Neural cell (in vitro differentiated cells): Measurements from ENCODE around the gene PPP4R3A. TPM values are rescaled to one million over a fixed set of nuclear protein-coding genes. Genes with fewer than 3 reads are reported as not detected.
A peak's percentile ranks its signal among the peaks of the same experiment; 100 is the strongest.
"Not testable (repeated sequence)": the region's sequence is repeated elsewhere in the genome, so short reads cannot be mapped to it uniquely, and the experiment has no call there.

ENCODE experiments used
- H2AFZ ChIP-seq: fragments of 200-600, 300-800 bp; sonication (generic), shearing (Covaris generic); 2 replicates; pipeline ENCODE4 v1.6.0; 2014; ENCODE audit warnings: low read depth, mild to moderate bottlenecking, antibody characterized with exemption, low read length, moderate library complexity
- H3F3A ChIP-seq: fragments of 200-600 bp; shearing (Covaris generic); 2 replicates; pipeline ENCODE4 v1.6.1; 2016; ENCODE audit warnings: mild to moderate bottlenecking, moderate library complexity, mixed read lengths, antibody characterized with exemption, low read length; ENCODE audit not compliant: insufficient read depth, poor library complexity, severe bottlenecking
- H3K27ac ChIP-seq: fragments of 200-600, 300-800 bp; sonication (generic), shearing (Covaris generic); 2 replicates; pipeline ENCODE4 v1.5.1; 2014; ENCODE audit warnings: mild to moderate bottlenecking, low read length, moderate library complexity
- H3K27me3 ChIP-seq: fragments of 300-800, 200-600 bp; sonication (generic), shearing (Covaris generic); 2 replicates; pipeline ENCODE4 v1.6.0; 2014; ENCODE audit warnings: mild to moderate bottlenecking, low read depth, low read length, moderate library complexity; ENCODE audit not compliant: insufficient read depth
- H3K36me3 ChIP-seq: fragments of 300-800, 200-600 bp; sonication (generic), shearing (Covaris generic); 2 replicates; pipeline ENCODE4 v1.5.1; 2014; ENCODE audit warnings: mild to moderate bottlenecking, antibody characterized with exemption, low read length, moderate library complexity; ENCODE audit not compliant: insufficient read depth
- H3K4me2 ChIP-seq: fragments of 300-800, 200-600 bp; sonication (generic), shearing (Covaris generic); 2 replicates; pipeline ENCODE4 v1.6.0; 2014; ENCODE audit warnings: mild to moderate bottlenecking, low read length
- H3K4me3 ChIP-seq: fragments of 300-800, 200-600 bp; sonication (generic), shearing (Covaris generic); 2 replicates; pipeline ENCODE4 v1.5.1; 2014; ENCODE audit warnings: mild to moderate bottlenecking, low read length, moderate library complexity
- H3K79me2 ChIP-seq: fragments of 200-600 bp; shearing (Covaris generic); replicated peaks from 2 replicates; pipeline ENCODE4 v1.6.0; 2014; ENCODE audit warnings: mild to moderate bottlenecking, low read length, moderate library complexity; ENCODE audit not compliant: insufficient read depth
- H3K9ac ChIP-seq: fragments of 300-800, 200-600 bp; sonication (generic), shearing (Covaris generic); 2 replicates; pipeline ENCODE4 v1.6.1; 2016; ENCODE audit warnings: mild to moderate bottlenecking, low read length, mixed read lengths
- H3K9me2 ChIP-seq: fragments of 200-600 bp; shearing (Covaris generic); 2 replicates; pipeline ENCODE4 v1.6.1; 2016; ENCODE audit warnings: mild to moderate bottlenecking, low read length, mixed read lengths; ENCODE audit not compliant: insufficient read depth
- H3K9me3 ChIP-seq: fragments of 200-600, 300-800 bp; sonication (generic), shearing (Covaris generic); 2 replicates; pipeline ENCODE4 v1.6.1; 2016; ENCODE audit warnings: mild to moderate bottlenecking, mixed run types, low read length, moderate library complexity, mixed read lengths
- H4K20me1 ChIP-seq: fragments of 200-600 bp; shearing (Covaris generic); 2 replicates; pipeline ENCODE4 v1.6.1; 2016; ENCODE audit warnings: mild to moderate bottlenecking, mixed run types; ENCODE audit not compliant: insufficient read depth
- EP300 ChIP-seq: fragments of 450-650 bp; conservative IDR thresholded peaks from 2 replicates; pipeline ENCODE4 v1.6.1; 2014; ENCODE audit warnings: antibody characterized with exemption, mild to moderate bottlenecking, moderate library complexity; ENCODE audit not compliant: poor library complexity, severe bottlenecking
- EZH2 ChIP-seq: fragments of 200-600, 300-800 bp; shearing (Covaris generic), sonication (generic); IDR thresholded peaks from 2 replicates; pipeline ENCODE4 v1.6.1; 2014; ENCODE audit warnings: antibody characterized with exemption, low read length, borderline replicate concordance, mild to moderate bottlenecking; ENCODE audit not compliant: insufficient read depth, poor library complexity, severe bottlenecking
- MXI1 ChIP-seq: fragments of 450-650 bp; conservative IDR thresholded peaks from 2 replicates; pipeline ENCODE4 v1.6.1; 2014; ENCODE audit warnings: antibody characterized with exemption, mild to moderate bottlenecking; ENCODE audit not compliant: poor library complexity, severe bottlenecking
- POLR2AphosphoS5 ChIP-seq: IDR thresholded peaks from 2 replicates; pipeline ENCODE4 v1.6.1; 2012
- RAD21 ChIP-seq: fragments of 450-650 bp; conservative IDR thresholded peaks from 2 replicates; pipeline ENCODE4 v1.6.1; 2014; ENCODE audit warnings: antibody characterized with exemption, mild to moderate bottlenecking, moderate library complexity
- SMC3 ChIP-seq: fragments of 450-650 bp; conservative IDR thresholded peaks from 2 replicates; pipeline ENCODE4 v1.6.1; 2014; ENCODE audit warnings: antibody characterized with exemption, mild to moderate bottlenecking, moderate library complexity; ENCODE audit not compliant: poor library complexity
- TAF1 ChIP-seq: IDR thresholded peaks from 2 replicates; pipeline ENCODE4 v1.6.1; 2012; ENCODE audit warnings: low read depth
- polyA plus RNA-seq: library from polyadenylated mRNA; depleted of rRNA; stranded (reverse); fragments of >200 nt; gene quantifications from 2 replicates; pipeline ENCODE4 v1.2.3, GENCODE V29; 2014
- TF ChIP-seq, protein P1 (sequence below): fragments of 450-650 bp; IDR thresholded peaks from 2 replicates; pipeline ENCODE4 v1.5.1; 2014; ENCODE audit warnings: antibody characterized with exemption, mild to moderate bottlenecking, moderate library complexity; ENCODE audit not compliant: poor library complexity, severe bottlenecking
- TF ChIP-seq, protein P2 (sequence below): IDR thresholded peaks from 2 replicates; pipeline ENCODE4 v1.6.1; 2012; ENCODE audit warnings: borderline replicate concordance

PPP4R3A gene
- polyA plus RNA-seq, 1 donor from 2014 or later = 99.4 TPM

DNA sequence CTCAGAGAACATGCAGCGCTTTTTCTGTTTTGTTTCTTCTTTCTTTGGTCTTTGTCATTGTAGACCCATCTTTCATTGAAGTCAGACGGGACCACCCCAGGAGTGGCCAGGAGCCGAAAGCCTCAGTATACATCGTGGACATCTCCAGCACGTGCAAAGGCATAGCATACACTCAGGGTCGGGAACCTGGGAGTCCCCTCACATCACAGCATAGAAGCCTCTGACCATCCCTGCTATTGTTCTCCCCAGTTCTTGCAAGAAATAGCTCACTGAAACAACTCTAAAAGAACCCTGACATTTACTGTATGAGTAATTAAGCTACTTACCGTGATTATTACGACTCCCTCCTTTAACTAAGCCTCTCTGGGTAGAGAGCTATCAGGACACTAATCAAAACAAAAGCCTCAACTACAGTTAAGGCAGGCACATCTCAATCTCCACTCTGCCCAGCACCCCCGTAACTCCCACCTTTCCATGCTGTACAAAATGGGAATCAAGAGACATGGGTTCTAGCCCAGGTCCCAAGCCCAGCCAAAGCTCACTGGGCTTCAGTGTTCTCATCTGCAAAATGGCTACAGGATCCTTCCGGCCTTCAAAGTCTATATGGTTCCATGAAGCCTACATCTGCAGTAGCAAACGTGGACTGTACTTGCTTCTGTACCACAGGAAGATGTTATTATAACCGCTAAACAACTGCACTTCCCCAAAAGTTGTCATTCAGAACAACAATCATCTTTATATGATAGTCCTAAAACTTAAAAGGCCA, 99.2 kb downstream of the PPP4R3A start:
- Histone ChIP-seq H3K79me2 (peaks cover 65% of the 10 kb centered on the region), H3K36me3 (no peaks in the 10 kb centered on the region), H3F3A (no peaks in the 10 kb centered on the region), H4K20me1 (no peaks in the 10 kb centered on the region), H3K27me3 (no peaks in the 10 kb centered on the region), H3K27ac (peak overlapping the region; percentile 74), H3K9me3 (no peaks in the 10 kb centered on the region), H3K4me2 (peak overlapping the region; percentile 44), H3K9me2 (no peaks in the 10 kb centered on the region), H2AFZ (no peak overlapping the region), H3K4me3 (peak overlapping the region; percentile 45), H3K9ac (peak overlapping the region; percentile 38)
- TF ChIP-seq MXI1 (no peak), SMC3 (no peak), POLR2AphosphoS5 (no peak), EP300 (no peak), TAF1 (no peak), EZH2 (no peak), RAD21 (no peak)
- TF ChIP-seq, protein P1, sequence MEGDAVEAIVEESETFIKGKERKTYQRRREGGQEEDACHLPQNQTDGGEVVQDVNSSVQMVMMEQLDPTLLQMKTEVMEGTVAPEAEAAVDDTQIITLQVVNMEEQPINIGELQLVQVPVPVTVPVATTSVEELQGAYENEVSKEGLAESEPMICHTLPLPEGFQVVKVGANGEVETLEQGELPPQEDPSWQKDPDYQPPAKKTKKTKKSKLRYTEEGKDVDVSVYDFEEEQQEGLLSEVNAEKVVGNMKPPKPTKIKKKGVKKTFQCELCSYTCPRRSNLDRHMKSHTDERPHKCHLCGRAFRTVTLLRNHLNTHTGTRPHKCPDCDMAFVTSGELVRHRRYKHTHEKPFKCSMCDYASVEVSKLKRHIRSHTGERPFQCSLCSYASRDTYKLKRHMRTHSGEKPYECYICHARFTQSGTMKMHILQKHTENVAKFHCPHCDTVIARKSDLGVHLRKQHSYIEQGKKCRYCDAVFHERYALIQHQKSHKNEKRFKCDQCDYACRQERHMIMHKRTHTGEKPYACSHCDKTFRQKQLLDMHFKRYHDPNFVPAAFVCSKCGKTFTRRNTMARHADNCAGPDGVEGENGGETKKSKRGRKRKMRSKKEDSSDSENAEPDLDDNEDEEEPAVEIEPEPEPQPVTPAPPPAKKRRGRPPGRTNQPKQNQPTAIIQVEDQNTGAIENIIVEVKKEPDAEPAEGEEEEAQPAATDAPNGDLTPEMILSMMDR = no peak
- TF ChIP-seq, protein P2, sequence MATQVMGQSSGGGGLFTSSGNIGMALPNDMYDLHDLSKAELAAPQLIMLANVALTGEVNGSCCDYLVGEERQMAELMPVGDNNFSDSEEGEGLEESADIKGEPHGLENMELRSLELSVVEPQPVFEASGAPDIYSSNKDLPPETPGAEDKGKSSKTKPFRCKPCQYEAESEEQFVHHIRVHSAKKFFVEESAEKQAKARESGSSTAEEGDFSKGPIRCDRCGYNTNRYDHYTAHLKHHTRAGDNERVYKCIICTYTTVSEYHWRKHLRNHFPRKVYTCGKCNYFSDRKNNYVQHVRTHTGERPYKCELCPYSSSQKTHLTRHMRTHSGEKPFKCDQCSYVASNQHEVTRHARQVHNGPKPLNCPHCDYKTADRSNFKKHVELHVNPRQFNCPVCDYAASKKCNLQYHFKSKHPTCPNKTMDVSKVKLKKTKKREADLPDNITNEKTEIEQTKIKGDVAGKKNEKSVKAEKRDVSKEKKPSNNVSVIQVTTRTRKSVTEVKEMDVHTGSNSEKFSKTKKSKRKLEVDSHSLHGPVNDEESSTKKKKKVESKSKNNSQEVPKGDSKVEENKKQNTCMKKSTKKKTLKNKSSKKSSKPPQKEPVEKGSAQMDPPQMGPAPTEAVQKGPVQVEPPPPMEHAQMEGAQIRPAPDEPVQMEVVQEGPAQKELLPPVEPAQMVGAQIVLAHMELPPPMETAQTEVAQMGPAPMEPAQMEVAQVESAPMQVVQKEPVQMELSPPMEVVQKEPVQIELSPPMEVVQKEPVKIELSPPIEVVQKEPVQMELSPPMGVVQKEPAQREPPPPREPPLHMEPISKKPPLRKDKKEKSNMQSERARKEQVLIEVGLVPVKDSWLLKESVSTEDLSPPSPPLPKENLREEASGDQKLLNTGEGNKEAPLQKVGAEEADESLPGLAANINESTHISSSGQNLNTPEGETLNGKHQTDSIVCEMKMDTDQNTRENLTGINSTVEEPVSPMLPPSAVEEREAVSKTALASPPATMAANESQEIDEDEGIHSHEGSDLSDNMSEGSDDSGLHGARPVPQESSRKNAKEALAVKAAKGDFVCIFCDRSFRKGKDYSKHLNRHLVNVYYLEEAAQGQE = no peak

DNA sequence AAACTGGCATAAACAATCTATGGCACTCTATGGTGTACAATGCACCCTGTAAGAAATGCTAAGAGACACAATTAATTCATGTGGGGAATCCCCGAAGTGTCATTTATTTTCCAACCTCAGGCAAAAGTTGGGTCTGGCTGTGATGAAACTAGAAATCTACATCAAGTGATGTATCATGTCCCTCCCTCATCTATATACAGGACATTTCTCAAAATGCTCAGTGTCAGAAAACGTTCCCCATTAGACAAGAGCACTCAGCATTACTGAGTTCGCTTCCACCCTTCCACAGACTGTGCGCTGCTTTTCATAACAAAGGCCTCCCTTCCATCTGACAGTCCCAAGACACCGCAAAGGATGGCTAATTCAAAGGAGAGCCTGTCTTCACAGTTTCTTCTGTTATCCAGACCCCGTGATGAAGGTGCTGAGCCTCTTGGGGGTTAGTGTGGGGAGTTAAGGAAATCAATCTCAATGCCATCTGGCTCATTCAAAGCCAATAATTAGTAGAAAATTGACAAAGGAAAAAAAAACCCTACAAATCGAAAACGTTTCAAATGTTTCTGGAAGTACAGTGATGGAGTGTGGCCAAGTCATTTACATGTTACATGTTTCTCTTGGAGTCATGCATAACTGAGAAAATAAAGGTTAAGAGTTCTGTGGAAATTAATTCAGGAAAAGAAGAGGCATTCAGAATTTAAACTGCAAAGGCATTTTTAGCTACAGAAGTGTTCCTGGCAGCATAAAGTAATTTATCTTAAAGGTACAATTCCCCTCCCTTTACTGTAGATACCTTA, 100.0 kb downstream of the PPP4R3A start:
- Histone ChIP-seq H3K9me2 (no peaks in the 10 kb centered on the region), H4K20me1 (no peaks in the 10 kb centered on the region), H3K4me3 (peak overlapping the region; percentile 45), H3K4me2 (peak overlapping the region; percentile 44), H3K27ac (peak overlapping the region; percentile 74), H3K36me3 (no peaks in the 10 kb centered on the region), H3F3A (no peaks in the 10 kb centered on the region), H3K27me3 (no peaks in the 10 kb centered on the region), H3K9me3 (no peaks in the 10 kb centered on the region), H3K9ac (peak overlapping the region; percentile 38), H2AFZ (no peak overlapping the region), H3K79me2 (peaks cover 67% of the 10 kb centered on the region)
- peak; percentile 83 for TF ChIP-seq EP300
- no peak for TF ChIP-seq RAD21
- TF ChIP-seq POLR2AphosphoS5 = peak; percentile 63
- TF ChIP-seq, protein P2 = peak; percentile 18

DNA sequence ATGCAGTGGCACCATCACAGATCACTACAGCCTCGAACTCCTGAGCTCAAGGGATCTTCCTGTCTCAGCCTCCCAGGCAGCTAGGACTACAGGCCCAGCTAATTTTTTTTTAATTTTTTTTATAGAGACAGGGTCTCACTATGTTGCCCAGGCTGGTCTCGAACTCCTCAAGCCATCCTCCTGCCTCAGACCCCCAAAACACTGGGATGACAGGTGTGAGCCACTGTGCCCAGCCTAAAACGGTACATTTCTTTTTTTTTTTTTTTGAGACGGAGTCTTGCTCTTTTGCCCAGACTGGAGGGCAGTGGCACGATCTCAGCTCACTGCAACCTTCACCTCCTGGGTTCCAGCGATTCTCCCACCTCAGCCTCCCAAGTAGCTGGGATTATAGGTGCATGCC, 100.9 kb downstream of the PPP4R3A start:
- not testable (repeated sequence) for H2AFZ ChIP-seq, H3K36me3 ChIP-seq, H3K9me2 ChIP-seq, H3K4me2 ChIP-seq, H3K9ac ChIP-seq, H3K27me3 ChIP-seq, H3F3A ChIP-seq, H3K4me3 ChIP-seq, H3K9me3 ChIP-seq, H4K20me1 ChIP-seq
- H3K27ac ChIP-seq = peak overlapping the region; percentile 74
- peaks cover 64% of the 10 kb centered on the region for H3K79me2 ChIP-seq
